ENCODE data around the gene PRAMEF33. TPM values are rescaled to one million over a fixed set of nuclear protein-coding genes. Genes with fewer than 3 reads are reported as not detected.
"Not testable (repeated sequence)": the region's sequence is repeated elsewhere in the genome, so short reads cannot be mapped to it uniquely, and the experiment has no call there.

The PRAMEF33 gene, protein sequence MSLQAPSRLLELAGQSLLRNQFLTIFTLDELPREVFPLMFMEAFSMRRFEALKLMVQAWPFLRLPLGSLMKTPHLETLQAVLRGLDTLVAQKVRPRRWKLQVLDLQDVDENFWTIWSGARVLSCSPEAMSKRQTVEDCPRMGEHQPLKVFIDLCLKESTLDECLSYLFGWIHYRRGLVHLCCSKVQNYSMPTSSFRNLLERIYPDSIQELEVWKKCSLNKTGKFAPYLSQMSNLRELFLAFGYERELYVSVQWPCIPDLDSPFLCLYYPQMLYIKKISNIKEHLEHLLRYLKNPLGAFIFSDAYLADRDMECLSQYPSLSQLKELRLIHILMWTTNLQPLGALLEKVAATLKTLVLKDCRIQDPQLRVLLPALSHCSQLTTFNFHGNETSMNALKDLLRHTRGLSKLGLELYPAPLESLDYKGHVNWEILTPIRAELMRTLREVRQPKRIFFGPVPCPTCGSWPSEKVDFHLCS
- not detected for total RNA-seq

DNA sequence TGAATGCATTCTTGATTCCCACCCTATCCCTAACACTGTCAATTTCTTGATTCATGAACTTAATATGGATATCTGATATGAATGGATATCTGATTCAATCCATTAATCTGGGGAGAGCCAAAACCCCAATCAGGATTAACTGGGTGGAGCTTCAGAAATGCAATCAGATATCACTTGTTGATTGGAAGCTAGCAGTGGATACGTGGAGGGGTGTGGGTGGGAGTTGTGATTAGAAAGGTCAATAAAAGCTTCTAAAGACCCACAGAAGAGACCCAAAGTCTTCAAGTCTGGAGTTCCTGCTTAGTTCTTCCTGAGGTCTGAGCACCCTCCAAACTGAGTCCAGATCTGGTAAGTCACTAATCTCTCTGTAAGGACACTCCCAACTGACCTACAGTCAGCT, at the start of gene PRAMEF33:
TSS of gene PRAMEF33 (plus strand) at position 301 of the 400 bp plus-strand sequence. CDS start 2,416 bp downstream, outside the sequence.
- not testable (repeated sequence) for DNase-seq (ENCODE audit: low spot score); ATAC-seq

DNA sequence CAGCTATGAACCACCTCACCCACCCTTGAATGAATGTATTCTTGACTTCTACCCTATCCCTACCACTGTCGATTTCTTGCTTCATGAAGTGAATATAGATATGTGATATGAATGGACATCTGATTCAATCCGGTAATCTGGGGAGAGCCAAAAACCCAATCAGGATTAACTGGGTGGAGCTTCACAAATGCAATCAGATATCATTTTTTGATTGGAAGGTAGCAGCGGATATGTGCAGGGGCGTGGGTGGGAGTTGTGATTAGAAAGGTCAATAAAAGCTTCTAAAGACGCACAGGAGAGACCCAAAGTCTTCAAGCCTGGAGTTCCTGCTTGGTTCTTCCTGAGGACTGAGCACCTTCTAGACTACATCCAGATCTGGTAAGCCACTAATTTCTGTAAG, 49.4 kb upstream of the PRAMEF33 start, which contains the start of gene PRAMEF5:
TSS of gene PRAMEF5 (plus strand) at position 301 of the 400 bp plus-strand sequence. CDS start 5,071 bp downstream, outside the sequence.
- not testable (repeated sequence) for H3K27me3 Mint-ChIP-seq; H3K4me3 Mint-ChIP-seq; H3K4me1 Mint-ChIP-seq (ENCODE audit: low read depth in 2 of 2); ATAC-seq; H3K9me3 Mint-ChIP-seq; H3K27ac Mint-ChIP-seq; DNase-seq (ENCODE audit: low spot score); H3K36me3 Mint-ChIP-seq

More for the DNA sequence above, at the start of gene PRAMEF33:
- not testable (repeated sequence) for H3K4me1 Mint-ChIP-seq (ENCODE audit: low read depth in 2 of 2); H3K4me3 Mint-ChIP-seq; H3K9me3 Mint-ChIP-seq; H3K36me3 Mint-ChIP-seq; H3K27ac Mint-ChIP-seq; H3K27me3 Mint-ChIP-seq

DNA sequence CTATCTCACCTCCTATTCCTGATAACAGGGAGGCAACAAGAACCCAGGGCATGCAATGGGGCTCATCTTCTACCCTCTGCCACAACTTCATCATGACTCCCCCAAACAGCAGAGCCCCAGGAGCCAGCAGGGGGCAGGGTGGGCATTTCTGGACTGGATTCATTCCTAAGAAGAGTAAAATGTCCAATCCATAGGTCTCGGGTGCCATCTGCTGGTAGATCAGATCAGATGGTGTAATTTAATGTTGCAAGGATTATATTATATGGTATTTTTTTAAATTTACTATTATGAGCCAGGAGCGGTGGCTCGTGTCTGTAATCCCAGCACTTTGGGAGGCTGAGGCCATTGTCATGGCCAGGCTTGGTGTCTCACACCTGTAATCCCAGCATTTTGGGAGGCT, 38.2 kb upstream of the PRAMEF33 start:
- not testable (repeated sequence) for H3K9me3 Mint-ChIP-seq; H3K27me3 Mint-ChIP-seq; H3K4me1 Mint-ChIP-seq (ENCODE audit: low read depth in 2 of 2); H3K27ac Mint-ChIP-seq; H3K36me3 Mint-ChIP-seq; ATAC-seq; DNase-seq (ENCODE audit: low spot score); H3K4me3 Mint-ChIP-seq

DNA sequence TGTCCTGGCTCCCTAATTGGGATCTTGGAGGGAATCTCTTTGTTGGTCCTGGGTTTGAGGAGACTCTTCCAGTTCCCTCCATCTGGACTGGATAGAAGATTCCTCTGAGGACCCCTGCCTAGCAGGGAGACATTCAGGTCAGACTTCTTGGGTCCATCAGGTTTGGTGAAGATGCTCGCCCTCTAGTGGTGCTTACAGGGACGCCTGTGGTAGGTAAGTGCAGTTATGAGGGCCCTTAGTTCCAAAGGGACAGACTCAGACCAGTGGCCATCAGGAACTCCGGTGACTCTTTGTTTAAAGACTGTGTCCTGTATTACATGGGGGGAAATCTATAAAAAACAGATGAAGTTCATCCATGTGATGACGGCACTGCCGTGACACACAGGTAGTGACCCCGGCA, 26.3 kb upstream of the PRAMEF33 start:
- H3K27me3 Mint-ChIP-seq; H3K27ac Mint-ChIP-seq; H3K36me3 Mint-ChIP-seq; H3K4me1 Mint-ChIP-seq (ENCODE audit: low read depth in 2 of 2); H3K9me3 Mint-ChIP-seq; DNase-seq (ENCODE audit: low spot score); H3K4me3 Mint-ChIP-seq: not testable (repeated sequence)
- ATAC-seq, result peak; percentile 32 to 43

DNA sequence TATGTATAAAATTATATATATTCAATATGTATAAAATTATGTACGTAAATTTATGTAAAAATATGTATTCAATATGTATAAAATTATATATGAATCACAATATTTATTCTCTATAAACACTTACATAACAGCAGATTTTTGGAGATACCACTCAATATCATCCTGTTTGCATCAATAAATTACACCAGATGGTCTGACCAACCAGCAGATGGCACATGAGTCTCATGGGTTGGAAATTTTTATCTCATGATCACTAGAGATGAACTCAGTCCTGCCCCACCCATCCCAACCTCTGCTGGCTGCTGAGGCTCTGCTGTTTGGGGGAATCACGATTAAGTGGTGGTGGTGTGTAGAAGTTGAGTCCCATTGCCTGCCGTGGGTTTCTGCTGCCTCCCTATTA, 23.7 kb upstream of the PRAMEF33 start:
- DNase-seq (ENCODE audit: low spot score); H3K36me3 Mint-ChIP-seq; H3K4me3 Mint-ChIP-seq; H3K4me1 Mint-ChIP-seq (ENCODE audit: low read depth in 2 of 2); H3K27me3 Mint-ChIP-seq; H3K9me3 Mint-ChIP-seq; H3K27ac Mint-ChIP-seq; ATAC-seq: not testable (repeated sequence)

DNA sequence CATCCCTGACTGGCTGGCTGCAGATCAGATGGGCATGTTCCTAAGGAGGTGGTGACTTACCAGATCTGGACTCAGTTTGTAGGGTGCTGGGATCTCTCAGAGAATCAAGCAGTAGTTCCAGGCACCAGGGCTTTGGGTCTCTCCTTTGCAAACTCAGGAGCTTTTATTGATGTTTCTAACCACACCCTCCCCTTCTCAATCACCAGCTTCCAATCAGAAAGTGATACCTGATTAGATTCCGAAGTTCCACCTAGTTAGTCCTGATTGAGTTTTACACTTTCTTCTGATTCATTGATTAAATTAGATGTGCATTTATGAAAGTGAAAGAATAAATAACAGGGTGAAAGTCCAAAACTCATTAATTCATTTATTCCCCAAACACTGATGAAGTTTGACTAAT, 18.3 kb upstream of the PRAMEF33 start, which contains the start of gene PRAMEF8:
TSS of gene PRAMEF8 (minus strand) at position 101 of the 400 bp plus-strand sequence. CDS start 1,046 bp downstream, outside the sequence.
- H3K4me1 Mint-ChIP-seq (ENCODE audit: low read depth in 2 of 2); ATAC-seq; H3K36me3 Mint-ChIP-seq; DNase-seq (ENCODE audit: low spot score); H3K27me3 Mint-ChIP-seq; H3K4me3 Mint-ChIP-seq; H3K9me3 Mint-ChIP-seq; H3K27ac Mint-ChIP-seq: not testable (repeated sequence)

DNA sequence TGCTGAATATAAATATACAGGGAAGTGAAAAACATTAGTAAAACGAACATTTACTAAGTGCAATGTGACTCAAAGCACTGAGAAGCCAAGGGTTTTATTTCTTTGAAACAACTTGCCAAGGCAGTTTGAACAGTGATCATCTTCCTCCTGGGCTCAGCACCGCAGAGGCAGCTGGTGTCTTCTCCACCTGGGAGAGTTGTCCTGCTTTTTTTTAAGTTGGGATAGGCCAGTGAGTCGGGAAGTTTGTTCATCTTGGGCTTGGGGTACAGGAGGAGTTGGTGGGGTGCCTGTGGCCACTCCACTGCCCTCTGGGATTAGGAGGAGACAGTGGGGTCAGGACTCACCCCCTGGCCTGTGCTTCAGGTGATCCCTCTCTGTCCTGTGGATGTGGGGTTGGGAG, 14.3 kb upstream of the PRAMEF33 start:
- peak in 1 of 2 donors; percentile 60 for ATAC-seq
- not testable (repeated sequence) for H3K9me3 Mint-ChIP-seq; H3K4me1 Mint-ChIP-seq (ENCODE audit: low read depth in 2 of 2); DNase-seq (ENCODE audit: low spot score); H3K36me3 Mint-ChIP-seq; H3K4me3 Mint-ChIP-seq; H3K27ac Mint-ChIP-seq; H3K27me3 Mint-ChIP-seq

DNA sequence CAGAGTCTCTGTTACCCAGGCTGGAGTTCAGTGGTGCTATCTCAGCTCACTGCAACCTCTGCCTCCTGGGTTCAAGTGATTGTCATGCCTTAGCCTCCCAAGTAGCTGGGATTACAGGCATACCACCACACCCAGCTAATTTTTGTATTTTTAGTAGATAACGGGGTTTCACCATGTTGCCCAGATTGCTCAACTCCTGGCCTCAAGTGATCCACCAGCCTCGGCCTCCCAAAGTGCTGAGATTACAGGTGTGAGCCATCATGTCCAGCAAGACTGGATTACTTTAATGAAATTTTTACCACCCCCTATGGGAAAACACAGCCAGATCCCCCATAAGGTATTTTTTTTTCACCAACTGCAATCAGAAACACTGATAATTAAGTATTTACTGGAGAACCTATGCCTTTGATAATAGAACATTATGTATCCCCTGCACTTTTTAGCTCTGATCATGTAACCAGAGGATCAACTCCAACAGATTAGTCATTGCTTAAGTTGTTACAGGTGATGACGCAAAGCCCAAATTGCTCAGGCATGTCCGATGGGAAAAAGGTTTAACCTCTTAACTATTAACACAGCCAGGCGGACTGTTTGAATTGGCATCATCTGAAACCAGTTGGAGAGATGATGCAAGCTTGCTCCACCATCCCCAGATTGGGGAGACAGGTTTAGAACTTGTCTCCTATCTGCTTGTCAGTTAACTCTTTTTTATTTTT, 6.0 kb upstream of the PRAMEF33 start:
- not testable (repeated sequence) for H3K27me3 Mint-ChIP-seq; H3K36me3 Mint-ChIP-seq; H3K27ac Mint-ChIP-seq; H3K4me3 Mint-ChIP-seq; H3K9me3 Mint-ChIP-seq; H3K4me1 Mint-ChIP-seq (ENCODE audit: low read depth in 2 of 2); DNase-seq (ENCODE audit: low spot score); ATAC-seq

DNA sequence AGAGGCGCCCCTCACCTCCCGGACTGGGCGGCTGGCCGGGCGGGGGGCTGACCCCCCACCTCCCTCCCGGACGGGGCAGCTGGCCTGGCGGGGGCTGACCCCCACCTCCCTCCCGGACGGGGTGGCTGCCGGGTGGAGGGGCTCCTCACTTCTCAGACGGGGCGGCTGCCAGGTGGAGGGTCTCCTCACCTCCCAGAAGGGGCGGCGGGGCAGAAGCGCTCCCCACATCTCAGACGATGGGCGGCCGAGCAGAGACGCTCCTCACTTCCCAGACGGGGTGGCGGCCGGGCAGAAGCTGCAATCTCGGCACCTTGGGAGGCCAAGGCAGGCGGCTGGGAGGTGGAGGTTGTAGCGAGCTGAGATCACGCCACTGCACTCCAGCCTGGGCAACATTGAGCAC, 4.6 kb upstream of the PRAMEF33 start:
- H3K9me3 Mint-ChIP-seq; H3K4me1 Mint-ChIP-seq (ENCODE audit: low read depth in 2 of 2); H3K27me3 Mint-ChIP-seq; H3K36me3 Mint-ChIP-seq; H3K4me3 Mint-ChIP-seq; ATAC-seq; H3K27ac Mint-ChIP-seq; DNase-seq (ENCODE audit: low spot score): not testable (repeated sequence)

DNA sequence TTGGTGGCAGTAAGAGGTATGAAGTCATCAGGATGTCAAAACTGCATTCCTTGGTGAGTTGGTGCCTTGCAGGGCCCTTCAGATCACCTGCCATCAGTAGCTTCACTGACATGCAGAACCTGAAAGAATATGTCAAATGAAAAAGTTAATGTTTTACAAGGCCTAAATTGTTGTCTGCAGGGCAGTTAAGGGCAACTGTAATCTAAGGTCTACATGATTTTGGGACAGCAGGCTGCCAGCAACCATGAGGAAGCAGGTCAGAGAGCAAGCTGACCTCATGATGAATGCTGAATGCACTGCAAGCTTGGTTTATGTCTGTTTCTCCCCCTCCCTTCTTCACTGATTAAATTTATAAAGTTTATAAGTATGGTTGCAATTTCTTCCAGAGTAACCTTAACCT, 1.1 kb upstream of the PRAMEF33 start:
- not testable (repeated sequence) for DNase-seq (ENCODE audit: low spot score); H3K4me1 Mint-ChIP-seq (ENCODE audit: low read depth in 2 of 2); H3K4me3 Mint-ChIP-seq; ATAC-seq; H3K36me3 Mint-ChIP-seq; H3K9me3 Mint-ChIP-seq; H3K27ac Mint-ChIP-seq; H3K27me3 Mint-ChIP-seq

DNA sequence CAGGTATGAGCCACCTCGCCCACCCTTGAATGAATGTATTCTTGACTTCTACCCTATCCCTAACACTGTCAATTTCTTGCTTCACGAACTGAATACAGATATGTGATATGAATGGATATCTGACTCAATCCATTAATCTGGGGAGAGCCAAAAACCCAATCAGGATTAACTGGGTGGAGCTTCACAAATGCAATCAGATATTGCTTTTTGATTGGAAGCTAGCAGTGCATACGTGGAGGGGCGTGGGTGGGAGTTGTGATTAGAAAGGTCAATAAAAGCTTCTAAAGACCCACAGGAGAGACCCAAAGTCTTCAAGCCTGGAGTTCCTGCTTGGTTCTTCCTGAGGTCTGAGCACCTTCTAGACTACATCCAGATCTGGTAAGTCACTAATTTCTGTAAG, 11.9 kb downstream of the PRAMEF33 start, which contains the start of gene PRAMEF15:
TSS of gene PRAMEF15 (plus strand) at position 301 of the 400 bp plus-strand sequence. CDS start 2,827 bp downstream, outside the sequence.
- ATAC-seq; DNase-seq (ENCODE audit: low spot score); H3K27me3 Mint-ChIP-seq; H3K4me3 Mint-ChIP-seq; H3K36me3 Mint-ChIP-seq; H3K4me1 Mint-ChIP-seq (ENCODE audit: low read depth in 2 of 2); H3K9me3 Mint-ChIP-seq; H3K27ac Mint-ChIP-seq: not testable (repeated sequence)

DNA sequence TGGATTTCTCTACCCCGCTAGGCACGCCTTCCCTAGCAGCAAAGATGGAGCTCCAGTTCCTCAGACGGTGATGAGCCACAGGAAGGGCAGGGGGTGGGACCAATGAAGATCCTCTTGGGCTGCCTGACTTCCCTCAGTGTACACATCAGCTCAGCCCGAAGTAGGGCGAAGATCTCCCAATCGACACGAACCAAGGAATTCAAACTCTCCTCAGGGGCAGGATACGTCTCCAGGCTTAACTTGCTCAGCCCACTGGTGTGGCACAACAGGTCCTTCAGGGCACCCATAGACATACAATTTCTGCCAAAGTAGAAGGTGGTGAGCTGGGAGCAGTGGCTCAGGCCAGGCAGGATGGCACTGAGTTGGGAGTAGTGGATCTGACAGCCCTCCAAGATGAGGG, 39.2 kb downstream of the PRAMEF33 start:
- H3K4me1 Mint-ChIP-seq (ENCODE audit: low read depth in 2 of 2); ATAC-seq; DNase-seq (ENCODE audit: low spot score); H3K9me3 Mint-ChIP-seq; H3K4me3 Mint-ChIP-seq; H3K27ac Mint-ChIP-seq; H3K27me3 Mint-ChIP-seq; H3K36me3 Mint-ChIP-seq: not testable (repeated sequence)

DNA sequence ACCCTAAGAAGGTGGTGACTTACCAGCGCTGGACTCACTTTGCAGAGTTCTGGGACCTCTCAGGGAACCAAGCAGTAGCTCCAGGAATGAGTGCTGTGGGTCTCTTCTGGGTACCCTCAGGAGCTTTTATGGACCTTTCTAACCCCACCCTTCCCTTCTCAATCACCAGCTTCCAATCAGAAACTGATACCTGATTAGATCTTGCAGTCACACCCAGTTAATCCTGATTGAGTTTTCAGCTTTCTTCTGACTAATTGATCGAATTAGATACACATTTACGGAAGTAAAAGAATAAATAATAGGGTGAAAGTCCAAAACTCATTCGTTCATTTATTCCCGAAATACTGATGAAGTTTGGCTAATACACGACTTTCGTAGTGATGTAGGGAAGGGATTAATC, 43.7 kb downstream of the PRAMEF33 start, which contains the start of gene PRAMEF14:
TSS of gene PRAMEF14 (minus strand) at position 101 of the 400 bp plus-strand sequence. CDS start 1,820 bp downstream, outside the sequence.
- not testable (repeated sequence) for H3K4me3 Mint-ChIP-seq; H3K27me3 Mint-ChIP-seq; H3K4me1 Mint-ChIP-seq (ENCODE audit: low read depth in 2 of 2); H3K36me3 Mint-ChIP-seq; H3K27ac Mint-ChIP-seq; ATAC-seq; H3K9me3 Mint-ChIP-seq; DNase-seq (ENCODE audit: low spot score)

DNA sequence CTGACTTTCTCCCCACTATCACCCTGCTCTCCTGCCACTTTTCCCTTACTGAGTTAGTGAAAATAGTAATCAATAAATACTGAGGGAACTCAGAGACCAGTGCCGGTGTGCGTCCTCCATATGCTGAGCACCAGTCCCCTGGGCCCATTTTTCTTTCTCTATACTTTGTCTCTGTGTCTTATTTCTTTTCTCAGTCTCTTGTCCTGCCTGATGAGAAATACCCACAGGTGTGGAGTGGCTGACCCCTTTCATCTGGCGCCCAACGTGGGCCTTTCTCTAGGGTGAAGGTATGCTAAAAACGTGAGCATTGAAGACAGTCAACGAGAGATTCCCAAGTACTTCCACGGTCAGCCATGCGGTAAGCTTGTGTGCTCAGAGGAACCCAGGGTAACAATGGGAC, 50.1 kb downstream of the PRAMEF33 start:
- H3K9me3 Mint-ChIP-seq; DNase-seq (ENCODE audit: low spot score); H3K4me3 Mint-ChIP-seq; H3K27ac Mint-ChIP-seq; H3K4me1 Mint-ChIP-seq (ENCODE audit: low read depth in 2 of 2); H3K27me3 Mint-ChIP-seq; ATAC-seq; H3K36me3 Mint-ChIP-seq: not testable (repeated sequence)

All from natural killer cell treated with Interleukin-12 subunit alpha and Interleukin-12 subunit beta and Interleukin-15 and Interleukin-18, amount 100 ng/mL, for 72 hours (primary cell).